Neural crest cell (in vitro differentiated cells): Measurements from ENCODE around the gene PSMB2. TPM values are rescaled to one million over a fixed set of nuclear protein-coding genes. Genes with fewer than 3 reads are reported as not detected.
"Not testable (repeated sequence)": the region's sequence is repeated elsewhere in the genome, so short reads cannot be mapped to it uniquely, and the experiment has no call there.

Source experiments
- DNase-seq: peaks from one replicate; pipeline ENCODE4 v3.0.0; 2021; ENCODE audit warnings: low read depth, mixed read lengths, low spot score
- H3K27ac Mint-ChIP-seq: one replicate; pipeline ENCODE4 v1.8.0; 2021; ENCODE audit warnings: mild to moderate bottlenecking, mixed read lengths; ENCODE audit not compliant: unreplicated experiment
- H3K27me3 Mint-ChIP-seq: 2 replicates; pipeline ENCODE4 v1.8.0; 2021; ENCODE audit warnings: low read depth, mild to moderate bottlenecking, mixed read lengths
- H3K36me3 Mint-ChIP-seq: 2 replicates; pipeline ENCODE4 v1.8.0; 2021; ENCODE audit warnings: low read depth, mild to moderate bottlenecking, mixed read lengths
- H3K4me1 Mint-ChIP-seq: 2 replicates; pipeline ENCODE4 v1.8.0; 2021; ENCODE audit warnings: mixed read lengths
- H3K4me3 Mint-ChIP-seq: one replicate; pipeline ENCODE4 v1.8.0; 2021; ENCODE audit warnings: mild to moderate bottlenecking, mixed read lengths
- H3K9me3 Mint-ChIP-seq: 2 replicates; pipeline ENCODE4 v1.8.0; 2021; ENCODE audit warnings: mixed read lengths
- long read RNA-seq: library from polyadenylated mRNA; unstranded; transcript quantifications from one replicate; pipeline ENCODE4 v2.0.0, GENCODE V29; 2020
- total RNA-seq: library from RNA; stranded (reverse); gene quantifications from 2 replicates; pipeline ENCODE4 v1.2.1, GENCODE V29; 2021
- TF ChIP-seq, protein P1 (sequence below): fragments of 200-600 bp; sonication (generic); conservative IDR thresholded peaks from 2 replicates; pipeline ENCODE4 v1.5.0; 2021; ENCODE audit warnings: antibody characterized with exemption, mild to moderate bottlenecking

The PSMB2 gene
- total RNA-seq: 104 and 105 TPM in 2 replicates
- long read RNA-seq, transcript PSMB2-201 (6 exons, 2,701 nt): major isoform, 75 of 103 reads
- long read RNA-seq, partial matches to known transcripts: 3 of 103 reads
- long read RNA-seq, other reads (novel, unspliced or antisense): 25 of 103 reads

DNA sequence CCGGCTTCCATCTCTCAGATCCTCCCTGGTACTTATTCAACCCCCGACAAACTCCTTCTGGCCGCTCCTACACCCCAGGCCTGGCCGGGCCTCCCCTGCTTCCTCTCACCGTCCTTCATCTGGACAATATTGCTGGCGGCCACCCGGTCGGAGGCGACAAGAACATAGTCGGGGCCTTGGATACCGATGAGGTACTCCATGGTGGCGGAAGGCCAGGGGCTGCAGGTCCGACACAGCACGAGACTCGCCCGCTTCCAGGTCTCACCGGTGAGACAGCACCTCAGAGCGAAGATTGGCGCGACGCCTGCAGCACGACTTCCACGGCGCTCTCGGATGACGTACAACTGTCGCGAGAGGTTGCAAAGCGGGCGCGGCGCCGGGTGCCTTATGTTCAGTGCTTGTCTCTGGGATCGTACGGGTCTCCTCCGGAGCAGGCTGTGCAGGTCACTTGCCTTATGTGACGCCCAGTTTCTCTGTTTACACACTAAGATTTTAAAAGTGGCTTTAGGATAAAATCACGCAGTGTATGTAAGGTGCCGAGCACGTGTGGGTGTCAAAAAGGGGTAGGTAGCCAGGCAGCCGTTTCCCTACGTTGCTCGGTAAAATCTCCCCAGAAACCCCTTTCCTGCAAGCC lies at the start of gene PSMB2:
Gene PSMB2 (minus strand): TSS at position 294 of the 634 bp plus-strand sequence. CDS start 94 bp downstream, at position 200.
- H3K36me3 Mint-ChIP-seq: peaks cover 2% of the 10 kb centered on the region
- H3K4me3 Mint-ChIP-seq: peak within 1 kb of the TSS; percentile 100
- peaks cover 37% of the 10 kb centered on the region for H3K4me1 Mint-ChIP-seq
- DNase-seq: peak; percentile 95
- peak within 1 kb of the TSS; percentile 100 for H3K27ac Mint-ChIP-seq
- TF ChIP-seq, protein P1, sequence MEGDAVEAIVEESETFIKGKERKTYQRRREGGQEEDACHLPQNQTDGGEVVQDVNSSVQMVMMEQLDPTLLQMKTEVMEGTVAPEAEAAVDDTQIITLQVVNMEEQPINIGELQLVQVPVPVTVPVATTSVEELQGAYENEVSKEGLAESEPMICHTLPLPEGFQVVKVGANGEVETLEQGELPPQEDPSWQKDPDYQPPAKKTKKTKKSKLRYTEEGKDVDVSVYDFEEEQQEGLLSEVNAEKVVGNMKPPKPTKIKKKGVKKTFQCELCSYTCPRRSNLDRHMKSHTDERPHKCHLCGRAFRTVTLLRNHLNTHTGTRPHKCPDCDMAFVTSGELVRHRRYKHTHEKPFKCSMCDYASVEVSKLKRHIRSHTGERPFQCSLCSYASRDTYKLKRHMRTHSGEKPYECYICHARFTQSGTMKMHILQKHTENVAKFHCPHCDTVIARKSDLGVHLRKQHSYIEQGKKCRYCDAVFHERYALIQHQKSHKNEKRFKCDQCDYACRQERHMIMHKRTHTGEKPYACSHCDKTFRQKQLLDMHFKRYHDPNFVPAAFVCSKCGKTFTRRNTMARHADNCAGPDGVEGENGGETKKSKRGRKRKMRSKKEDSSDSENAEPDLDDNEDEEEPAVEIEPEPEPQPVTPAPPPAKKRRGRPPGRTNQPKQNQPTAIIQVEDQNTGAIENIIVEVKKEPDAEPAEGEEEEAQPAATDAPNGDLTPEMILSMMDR: no peak
- peaks cover 41% of the 10 kb centered on the region for H3K27me3 Mint-ChIP-seq
- no peaks in the 10 kb centered on the region for H3K9me3 Mint-ChIP-seq

DNA sequence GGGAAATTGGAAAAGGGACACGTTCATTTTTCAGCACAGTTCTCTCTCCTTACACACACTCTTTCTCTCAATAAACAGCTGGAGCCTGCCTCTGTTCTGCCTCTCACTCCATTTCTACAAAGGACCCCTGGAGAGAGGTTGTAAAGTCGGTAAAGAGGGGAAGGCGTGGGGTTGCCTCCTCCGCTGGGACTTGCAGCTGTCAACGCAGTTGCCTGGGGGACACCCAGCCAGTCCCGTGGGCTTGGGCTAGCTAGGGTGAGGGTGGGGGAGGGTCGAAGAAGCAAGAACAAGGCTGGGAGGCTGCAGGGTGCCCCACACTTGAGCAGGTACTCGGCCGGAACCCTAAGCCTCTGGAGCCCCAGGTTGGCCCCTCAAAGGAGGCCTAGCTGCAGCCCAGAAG lies 49.8 kb upstream of the PSMB2 start:
- no peak for DNase-seq
- TF ChIP-seq, protein P1: no peak

DNA sequence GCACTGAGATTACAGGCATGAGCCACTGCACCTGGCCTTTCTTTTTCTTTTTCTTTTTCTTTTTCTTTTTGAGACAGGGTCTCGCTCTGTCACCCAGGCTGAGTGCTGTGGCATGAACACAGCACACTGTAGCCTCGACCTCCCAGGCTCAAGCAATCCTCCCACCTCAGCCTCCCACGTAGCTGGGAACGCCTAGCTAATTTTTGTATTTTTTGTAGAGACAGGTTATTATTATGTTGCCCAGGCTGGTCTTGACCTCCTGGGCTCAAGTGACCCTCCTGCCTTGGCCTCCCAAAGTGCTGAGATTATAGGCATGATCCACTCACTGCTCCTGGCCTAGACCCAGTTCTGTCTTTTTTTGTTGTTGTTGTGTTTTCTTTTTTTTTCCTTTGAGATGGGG lies 48.8 kb upstream of the PSMB2 start:
- H3K4me3 Mint-ChIP-seq, H3K36me3 Mint-ChIP-seq, DNase-seq, H3K9me3 Mint-ChIP-seq, H3K27ac Mint-ChIP-seq: not testable (repeated sequence)
- Mint-ChIP-seq H3K27me3 (peaks cover 31% of the 10 kb centered on the region), H3K4me1 (peaks cover 12% of the 10 kb centered on the region)

More for the DNA sequence above, 49.8 kb upstream of the PSMB2 start:
- no peaks in the 10 kb centered on the region for H3K36me3 Mint-ChIP-seq
- no peak overlapping the region for H3K27ac Mint-ChIP-seq
- H3K27me3 Mint-ChIP-seq: peaks cover 26% of the 10 kb centered on the region
- H3K9me3 Mint-ChIP-seq: no peaks in the 10 kb centered on the region
- H3K4me1 Mint-ChIP-seq: peaks cover 12% of the 10 kb centered on the region
- H3K4me3 Mint-ChIP-seq: no peak overlapping the region

DNA sequence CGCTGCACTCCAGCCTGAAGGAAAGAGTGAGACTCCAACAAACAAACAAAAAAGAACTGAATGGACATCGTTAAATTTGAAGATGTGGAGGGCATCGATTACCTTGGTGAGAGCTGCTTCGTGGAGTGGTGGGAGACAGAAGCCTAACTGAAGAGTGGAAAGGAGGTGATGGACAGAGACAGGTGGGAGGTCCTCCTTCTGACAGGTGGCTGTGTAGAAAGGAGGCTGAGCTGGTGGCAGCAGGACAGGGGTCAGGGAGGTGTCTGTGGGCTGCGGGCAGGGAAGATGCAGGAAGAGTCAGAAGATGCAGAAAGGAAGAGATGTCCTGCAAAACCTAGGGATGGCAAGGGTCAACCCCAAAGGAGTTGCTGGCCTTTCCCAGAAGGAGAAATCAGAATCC lies 46.8 kb upstream of the PSMB2 start:
- Mint-ChIP-seq H3K9me3 (no peaks in the 10 kb centered on the region), H3K27me3 (peaks cover 45% of the 10 kb centered on the region), H3K4me3 (no peak overlapping the region), H3K36me3 (no peaks in the 10 kb centered on the region), H3K27ac (no peak overlapping the region), H3K4me1 (peaks cover 12% of the 10 kb centered on the region)
- TF ChIP-seq, protein P1: no peak
- no peak for DNase-seq

DNA sequence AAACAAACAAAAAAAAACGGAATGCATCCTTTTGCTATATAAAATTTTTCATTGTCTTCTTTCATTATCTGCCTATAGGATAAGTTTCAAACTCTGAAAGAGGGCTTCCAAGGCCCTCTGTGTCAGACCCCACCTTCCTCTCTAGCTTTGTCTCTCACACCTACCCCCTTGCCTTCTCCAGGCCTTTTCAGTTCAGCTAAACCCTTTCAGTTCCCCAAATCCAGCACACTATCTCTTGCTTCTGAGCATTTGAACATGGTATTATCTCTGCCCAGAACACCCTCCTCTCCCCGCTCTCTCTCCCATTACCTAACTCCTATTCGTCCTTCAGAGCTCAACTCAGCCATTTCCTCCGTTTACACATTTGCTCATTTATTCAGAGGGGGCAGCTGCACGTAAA lies 41.7 kb upstream of the PSMB2 start:
- H3K27me3 Mint-ChIP-seq: peaks cover 32% of the 10 kb centered on the region
- no peaks in the 10 kb centered on the region for H3K9me3 Mint-ChIP-seq
- no peak overlapping the region for H3K4me3 Mint-ChIP-seq
- TF ChIP-seq, protein P1: no peak
- no peak overlapping the region for H3K27ac Mint-ChIP-seq
- no peaks in the 10 kb centered on the region for H3K4me1 Mint-ChIP-seq
- no peak for DNase-seq
- H3K36me3 Mint-ChIP-seq: no peaks in the 10 kb centered on the region

DNA sequence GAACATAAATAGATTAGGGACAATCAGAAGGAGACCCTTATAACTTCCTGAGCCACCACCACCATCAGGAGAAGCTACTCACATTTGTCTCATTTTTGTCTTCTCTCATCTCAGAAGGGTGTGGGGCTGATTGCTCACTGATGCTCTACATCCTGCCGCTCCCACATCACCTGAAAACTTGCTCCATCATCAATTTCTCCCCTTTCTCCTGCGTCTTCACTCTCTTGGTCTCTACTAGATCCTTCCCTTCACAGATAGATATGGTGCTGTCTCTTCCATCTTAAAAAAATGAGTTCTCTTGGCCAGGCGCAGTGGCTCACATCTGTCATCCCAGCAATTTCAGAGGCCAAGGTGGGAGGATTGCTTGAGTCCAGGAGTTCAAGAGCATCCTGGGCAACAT lies 38.9 kb upstream of the PSMB2 start:
- Mint-ChIP-seq H3K27ac (no peak overlapping the region), H3K36me3 (no peaks in the 10 kb centered on the region), H3K9me3 (no peaks in the 10 kb centered on the region), H3K27me3 (peaks cover 22% of the 10 kb centered on the region), H3K4me3 (no peak overlapping the region), H3K4me1 (no peaks in the 10 kb centered on the region)
- no peak for DNase-seq
- TF ChIP-seq, protein P1: no peak
